GM21723 (cell line): Measurements from ENCODE around the gene CNNM4.
A peak's percentile ranks its signal among the peaks of the same experiment; 100 is the strongest.

Experiments
- ATAC-seq: cut with Tn5 transposase; IDR thresholded peaks from one replicate; pipeline ENCODE4 v1.9.1; 2021; ENCODE audit warnings: mild to moderate bottlenecking, moderate library complexity; ENCODE audit not compliant: unreplicated experiment

CNNM4 gene

GRCh38 chr2:96760036-96760985 lies at the start of gene CNNM4:
TSS of gene CNNM4 (plus strand) at chr2:96760902. CDS start at chr2:96761000, 98 bp downstream.
- peak; percentile 81 for ATAC-seq

DNA sequence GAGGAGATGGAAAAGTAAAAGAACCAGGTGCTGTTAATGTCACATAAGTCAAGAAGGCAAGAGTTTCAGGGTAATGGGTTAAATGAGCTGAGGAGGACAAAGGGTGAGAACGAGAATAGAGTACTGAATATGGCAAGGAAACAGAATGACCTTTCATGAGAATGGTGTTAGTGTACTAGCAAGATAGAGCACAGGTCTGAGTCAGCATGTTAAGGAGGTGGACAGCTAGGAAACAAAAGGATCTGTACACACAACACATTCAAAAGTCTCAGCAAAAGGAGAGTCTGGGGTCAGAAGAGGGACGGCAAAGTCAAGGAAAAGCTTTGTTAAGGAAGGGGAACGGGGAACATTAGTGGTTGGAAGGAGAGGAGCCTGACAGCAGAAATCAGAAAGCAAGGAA lies 49.7 kb upstream of the CNNM4 start:
- ATAC-seq, result no peak

DNA sequence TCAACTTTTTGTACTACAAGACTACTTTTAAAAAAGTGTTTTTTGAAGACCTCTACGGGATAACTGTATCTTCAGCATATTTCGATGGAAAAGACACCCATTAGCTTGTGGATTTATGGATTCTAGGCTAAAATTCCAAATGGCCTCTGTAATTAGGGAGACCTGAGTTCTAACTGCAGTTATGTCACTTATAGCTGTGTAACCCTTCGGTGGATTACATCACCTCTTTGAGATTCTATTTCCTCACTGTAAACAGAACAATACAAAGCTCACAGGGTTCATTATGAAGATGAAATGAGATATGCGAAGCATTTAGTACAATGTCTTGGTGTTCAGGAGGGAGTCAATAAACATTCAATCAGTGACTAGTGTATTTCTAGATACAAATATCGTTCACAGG lies 45.0 kb upstream of the CNNM4 start:
- no peak for ATAC-seq

DNA sequence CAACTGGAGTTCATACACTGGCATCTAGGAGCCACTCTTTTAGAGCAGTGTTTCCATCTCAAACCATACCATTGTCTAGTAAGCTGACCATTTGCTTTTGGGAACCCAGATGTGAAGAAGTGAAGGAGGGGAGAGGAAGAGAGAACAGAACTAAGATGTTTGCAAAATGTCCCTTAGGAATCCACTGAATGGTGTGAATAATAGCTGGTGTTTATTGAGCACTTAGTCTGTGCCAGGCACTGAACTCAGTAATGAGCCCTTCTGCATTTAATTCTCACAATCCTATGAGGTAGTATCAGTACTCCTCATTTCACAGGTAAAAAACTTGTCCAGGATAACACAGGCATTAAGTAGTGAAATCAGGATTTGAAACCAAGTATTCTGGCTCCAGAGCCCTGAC lies 44.3 kb upstream of the CNNM4 start:
- ATAC-seq, result no peak

DNA sequence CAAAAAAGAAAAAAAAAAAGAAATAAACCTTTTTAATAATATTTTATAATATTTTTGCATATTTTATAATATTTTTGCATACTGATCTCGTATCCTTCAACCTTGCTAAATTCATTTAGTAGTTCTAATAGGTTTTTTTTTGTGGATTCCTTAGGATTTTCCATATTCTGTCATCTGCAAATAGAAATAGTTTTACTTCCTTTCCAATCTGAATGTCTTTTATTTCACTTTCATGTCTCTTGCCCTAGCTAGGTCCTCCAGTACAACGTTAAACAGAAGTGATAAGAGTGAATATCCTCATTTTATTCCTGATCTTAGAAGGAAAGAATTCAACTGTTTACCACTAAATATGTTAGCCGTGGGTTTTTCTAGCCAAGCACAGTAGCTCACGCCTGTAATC lies 34.6 kb upstream of the CNNM4 start:
- no peak for ATAC-seq

DNA sequence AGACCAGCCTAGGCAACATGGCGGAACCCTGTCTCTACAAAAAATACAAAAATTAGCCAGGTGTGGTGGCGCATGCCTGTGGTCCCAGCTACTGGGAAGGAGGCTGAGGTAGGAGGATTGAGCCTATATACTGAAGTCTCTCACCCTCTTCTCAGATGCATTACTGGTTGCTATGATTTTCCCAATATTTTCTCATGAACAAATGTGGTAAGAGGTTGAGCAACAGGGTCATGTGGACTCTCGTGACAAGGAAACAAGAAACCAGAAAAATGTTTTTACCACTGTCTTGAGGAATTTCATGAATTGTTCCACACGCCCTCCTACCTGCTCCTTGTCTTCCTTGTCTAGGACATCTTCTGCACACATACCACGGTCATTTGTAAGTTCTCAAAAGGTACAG lies 33.3 kb upstream of the CNNM4 start:
- ATAC-seq, result no peak

- no peak for ATAC-seq
Measured at GRCh38 chr2:96729748-96730147, 31.0 kb upstream of the CNNM4 start.

DNA sequence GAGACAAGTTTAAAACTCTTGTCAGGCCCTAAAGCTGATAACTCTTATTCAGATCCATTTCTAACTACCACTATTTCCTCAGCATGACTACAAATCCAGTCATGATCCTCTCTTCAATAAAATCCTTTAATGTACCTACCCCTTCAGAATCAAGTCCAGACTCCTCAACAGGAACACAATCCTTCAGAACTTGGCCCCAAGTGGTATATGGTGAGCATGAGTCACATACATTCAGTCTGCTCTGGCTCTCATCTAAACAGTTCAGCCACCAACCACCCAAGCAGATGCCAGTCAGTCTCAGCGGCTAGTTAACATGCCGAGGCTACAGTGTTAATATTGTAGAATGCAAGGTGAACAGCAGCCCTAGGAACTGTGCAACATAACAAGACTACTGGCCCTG lies 30.5 kb upstream of the CNNM4 start:
- no peak for ATAC-seq

DNA sequence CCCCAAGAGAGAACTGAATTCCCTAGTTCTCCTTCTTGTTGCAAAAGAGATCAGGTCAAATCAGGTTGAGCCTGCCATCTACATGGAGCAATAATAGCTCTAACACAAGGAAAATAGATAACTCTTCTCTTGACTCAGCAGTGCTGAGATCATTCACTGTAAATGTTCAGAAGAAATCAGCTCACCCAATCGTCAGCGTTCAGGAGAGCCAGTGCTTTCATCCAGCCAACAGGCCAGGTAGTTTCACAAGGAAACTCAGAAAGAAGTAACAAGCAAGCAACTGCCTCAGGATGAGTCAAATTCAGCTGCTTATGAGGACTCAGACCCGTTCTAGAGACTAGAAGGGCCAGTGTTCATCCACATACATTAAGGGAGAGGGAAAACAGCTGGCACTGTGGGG lies 26.8 kb upstream of the CNNM4 start:
- no peak for ATAC-seq

- no peak for ATAC-seq
Measured at GRCh38 chr2:96734880-96735583, 25.7 kb upstream of the CNNM4 start.

DNA sequence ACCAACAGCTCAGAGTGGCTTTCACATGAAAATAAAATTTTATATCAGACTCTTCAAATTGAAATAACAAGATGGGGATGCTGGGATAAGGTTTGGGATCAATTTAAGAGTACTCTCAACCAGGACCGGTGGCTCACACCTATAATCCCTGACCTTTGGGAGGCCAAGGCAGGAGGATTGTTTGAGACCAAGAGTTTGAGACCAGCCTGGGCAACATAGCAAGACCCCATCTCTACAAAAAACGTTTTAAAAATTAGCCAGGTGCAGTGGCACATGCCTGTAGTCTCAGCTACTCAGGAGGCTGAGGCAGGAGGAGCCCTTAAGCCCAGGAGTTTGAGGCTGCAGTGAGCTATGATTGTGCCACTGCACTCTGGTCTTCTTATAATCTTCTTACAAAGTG lies 23.5 kb upstream of the CNNM4 start:
- no peak for ATAC-seq

DNA sequence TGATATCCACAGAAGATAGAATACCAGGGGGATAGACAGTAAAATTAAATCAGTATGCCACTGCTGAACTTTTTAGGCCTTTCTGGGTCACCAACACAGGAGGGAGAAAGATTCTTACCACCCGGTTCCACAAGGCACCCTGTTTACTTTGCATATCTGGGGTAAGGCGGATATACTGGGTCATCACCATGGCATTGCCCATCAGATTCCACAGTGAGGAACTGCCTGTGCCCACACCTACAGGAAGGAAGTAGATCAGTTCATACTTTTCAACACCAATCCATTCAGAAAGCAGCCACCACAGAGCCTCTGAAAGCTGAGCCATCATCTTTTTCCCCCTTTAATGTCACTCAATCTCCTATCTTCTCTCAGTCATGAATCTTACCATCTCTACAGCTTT lies 22.9 kb upstream of the CNNM4 start:
- ATAC-seq, result no peak

- ATAC-seq, result no peak
Measured at GRCh38 chr2:96739076-96739632, 21.5 kb upstream of the CNNM4 start.

- peak; percentile 98 for ATAC-seq
Measured at GRCh38 chr2:96739633-96740428, 20.9 kb upstream of the CNNM4 start, which contains the start of gene LMAN2L. TSS of gene LMAN2L (minus strand) at chr2:96740064. CDS start at chr2:96740040, 24 bp downstream.

- no peak for ATAC-seq
Measured at GRCh38 chr2:96747061-96747617, 13.6 kb upstream of the CNNM4 start.

DNA sequence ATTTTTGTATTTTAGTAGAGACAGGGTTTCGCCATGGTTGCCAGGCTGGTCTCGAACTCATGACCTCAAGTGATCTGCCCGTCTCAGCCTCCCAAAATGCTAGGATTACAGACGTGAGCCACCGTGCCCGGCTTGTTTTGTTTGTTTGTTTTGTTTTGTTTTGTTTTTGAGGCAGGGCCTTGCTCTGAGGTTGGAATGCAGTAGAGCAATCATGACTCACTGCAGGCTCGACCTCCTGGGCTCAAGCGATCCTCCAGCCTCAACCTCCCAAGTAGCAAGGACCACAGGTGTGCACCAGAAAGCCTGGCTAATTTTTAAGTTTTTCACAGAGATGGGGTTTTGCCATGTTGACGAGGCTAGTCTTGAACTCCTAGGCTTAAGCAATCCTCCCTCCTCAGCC lies 8.9 kb upstream of the CNNM4 start:
- no peak for ATAC-seq

GRCh38 chr2:96753661-96754282 lies 6.9 kb upstream of the CNNM4 start:
- ATAC-seq, result no peak

- ATAC-seq, result no peak
Measured at GRCh38 chr2:96754317-96754716, 6.4 kb upstream of the CNNM4 start.

DNA sequence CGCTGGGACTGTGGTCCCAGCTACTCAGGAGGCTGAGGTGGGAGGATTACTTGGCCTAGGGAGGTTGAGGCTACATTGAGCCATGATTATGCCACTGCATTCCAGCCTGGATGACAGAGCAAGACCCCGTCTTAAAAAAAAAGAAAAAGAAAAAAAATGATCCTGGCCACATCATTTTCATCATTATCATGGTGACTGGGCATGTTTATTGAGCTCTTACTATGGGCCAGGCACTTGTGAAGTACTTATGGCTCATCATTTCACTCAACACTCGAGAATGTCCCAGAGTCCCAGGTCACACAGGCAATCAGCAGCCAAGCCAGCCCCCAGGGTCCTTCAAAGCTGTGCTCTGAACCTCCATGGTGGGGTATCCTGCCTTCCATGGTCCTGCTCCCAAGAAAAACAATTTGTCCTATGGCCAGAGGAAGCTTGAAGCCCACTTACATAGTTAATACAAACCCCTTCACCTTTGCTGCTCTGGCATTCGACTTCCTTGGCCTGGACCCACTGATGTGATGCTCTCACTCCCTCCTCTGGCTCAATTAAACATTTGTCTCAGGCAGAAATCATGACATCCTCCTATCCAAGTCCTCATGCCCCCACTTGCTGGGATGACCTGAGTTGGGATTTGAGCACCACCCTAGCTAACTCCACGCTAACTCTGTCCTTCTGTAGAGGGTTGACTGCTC lies 3.8 kb upstream of the CNNM4 start:
- ATAC-seq, result no peak

DNA sequence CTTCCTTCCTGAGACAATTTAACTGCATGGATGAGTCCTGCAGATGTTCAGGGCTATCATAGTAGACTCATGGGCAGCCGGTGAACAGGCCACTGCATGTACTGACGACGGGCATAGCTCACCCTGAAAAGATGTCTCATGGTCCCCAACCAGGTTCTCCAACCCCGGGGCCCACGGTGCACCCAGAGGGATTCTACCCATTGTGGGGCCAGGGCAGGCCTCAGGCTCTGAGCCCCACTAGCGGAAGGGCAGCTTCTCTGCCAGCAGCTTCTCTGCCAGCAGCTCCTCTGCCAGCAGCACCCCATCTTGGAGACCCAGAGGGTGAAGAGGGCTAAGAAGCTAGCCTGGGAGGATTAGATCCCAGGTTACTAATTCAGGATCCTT lies 3.2 kb upstream of the CNNM4 start:
- ATAC-seq, result no peak
